Inflammatory macrophage treated with lipopolysaccharide for 4 hours (primary cell): ENCODE data around the gene PLCD1.
A peak's percentile ranks its signal among the peaks of the same experiment; 100 is the strongest.
"Not testable (repeated sequence)": the region's sequence is repeated elsewhere in the genome, so short reads cannot be mapped to it uniquely, and the experiment has no call there.

ENCODE experiments used
- DNase-seq: peaks from one replicate; pipeline ENCODE4 v3.0.0-alpha.2; 2020

The PLCD1 gene

GRCh38 chr3:38029400-38030125, at the start of gene PLCD1:
TSS of gene PLCD1 (minus strand) at chr3:38029642. CDS start at chr3:38029539, 103 bp downstream.
- DNase-seq, result peak; percentile 58

DNA sequence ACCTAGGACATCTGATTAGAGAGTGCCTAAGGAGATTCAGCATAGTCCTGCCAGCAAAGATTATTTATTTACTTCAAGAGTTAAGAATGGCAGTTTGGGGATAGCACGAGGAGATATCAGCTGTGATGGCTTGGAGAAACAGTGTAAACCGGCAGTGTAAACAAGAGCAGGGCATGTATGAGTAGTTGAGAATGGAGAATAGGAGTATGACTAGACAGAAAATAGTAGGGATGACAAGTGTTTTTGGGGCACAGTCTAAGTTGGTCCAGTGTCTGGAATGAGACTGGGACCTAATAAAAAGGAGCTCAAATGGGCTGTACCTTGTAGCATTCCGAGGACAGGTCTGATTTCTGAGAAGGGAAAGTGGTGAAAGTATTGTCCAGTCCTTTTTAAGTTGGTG, 47.6 kb upstream of the PLCD1 start:
- not testable (repeated sequence) for DNase-seq

- DNase-seq, result no peak
Observed at GRCh38 chr3:38070013-38070412, 40.6 kb upstream of the PLCD1 start.

- DNase-seq, result peak; percentile 47
Observed at GRCh38 chr3:38067508-38068233, 38.2 kb upstream of the PLCD1 start.

GRCh38 chr3:38064453-38064852, 35.0 kb upstream of the PLCD1 start:
- not testable (repeated sequence) for DNase-seq

DNA sequence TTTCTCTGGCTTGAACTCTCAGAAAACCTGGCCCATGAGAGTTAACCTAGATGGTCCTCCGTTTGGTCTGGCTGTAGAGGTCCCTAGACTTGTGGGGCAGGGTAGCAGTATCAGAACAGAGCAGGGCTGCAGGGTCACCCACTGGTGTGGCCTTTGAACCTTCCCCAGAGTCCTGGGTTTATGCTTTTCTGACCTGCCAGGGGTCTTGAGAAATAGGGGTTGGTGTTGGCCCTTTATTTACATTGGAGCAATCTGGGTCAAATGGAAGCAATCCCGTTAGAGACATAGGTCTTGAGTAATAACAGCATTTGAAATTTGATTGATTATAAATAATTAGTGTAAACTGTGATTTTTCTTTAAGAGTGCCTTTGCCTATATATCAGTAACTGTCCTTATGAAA, 33.4 kb upstream of the PLCD1 start:
- DNase-seq, result no peak

DNA sequence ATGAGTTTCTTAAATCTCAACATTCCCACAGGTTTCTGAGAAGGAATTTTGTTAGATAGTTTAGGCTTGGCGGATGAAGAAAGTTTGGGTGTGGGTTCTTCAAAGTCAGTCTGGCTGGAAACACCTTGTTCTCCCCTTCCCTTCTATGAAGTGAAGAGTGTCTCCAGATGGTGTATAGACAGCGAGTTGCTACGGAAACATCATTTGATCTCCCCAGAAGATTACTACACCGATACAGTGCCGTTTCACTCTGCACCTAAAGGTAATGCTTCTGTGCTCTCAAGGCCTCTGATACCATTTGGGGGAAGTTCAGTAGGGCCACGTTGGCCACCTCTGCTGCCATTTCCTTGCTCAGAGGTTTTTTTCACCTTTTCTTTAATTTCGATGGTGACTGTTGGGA, 30.1 kb upstream of the PLCD1 start:
- DNase-seq, result no peak

GRCh38 chr3:38059148-38059547, 29.7 kb upstream of the PLCD1 start:
- DNase-seq, result no peak

- no peak for DNase-seq
Observed at GRCh38 chr3:38054499-38055001, 25.1 kb upstream of the PLCD1 start.

DNA sequence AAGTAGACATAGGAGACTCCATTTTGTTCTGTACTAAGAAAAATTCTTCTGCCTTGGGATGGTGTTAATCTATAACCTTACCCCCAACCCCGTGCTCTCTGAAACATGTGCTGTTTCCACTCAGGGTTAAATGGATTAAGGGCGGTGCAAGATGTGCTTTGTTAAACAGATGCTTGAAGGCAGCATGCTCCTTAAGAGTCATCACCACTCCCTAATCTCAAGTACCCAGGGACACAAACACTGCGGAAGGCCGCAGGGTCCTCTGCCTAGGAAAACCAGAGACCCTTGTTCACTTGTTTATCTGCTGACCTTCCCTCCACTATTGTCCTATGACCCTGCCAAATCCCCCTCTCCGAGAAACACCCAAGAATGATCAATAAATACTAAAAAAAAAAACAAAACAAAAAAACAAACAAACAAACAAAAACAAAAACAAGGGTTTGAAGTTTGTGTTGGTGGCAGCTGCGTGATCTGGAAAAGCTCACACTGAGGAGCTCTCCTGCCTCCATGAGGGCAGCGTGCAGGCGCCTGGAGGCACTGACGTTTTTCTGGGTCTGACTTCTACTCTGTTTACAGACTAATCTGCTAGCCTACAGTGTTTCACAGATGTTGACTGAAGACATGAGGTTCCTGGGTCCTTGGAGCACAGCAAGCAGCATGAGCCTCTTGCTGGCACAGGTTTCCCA, 24.5 kb upstream of the PLCD1 start:
- not testable (repeated sequence) for DNase-seq

DNA sequence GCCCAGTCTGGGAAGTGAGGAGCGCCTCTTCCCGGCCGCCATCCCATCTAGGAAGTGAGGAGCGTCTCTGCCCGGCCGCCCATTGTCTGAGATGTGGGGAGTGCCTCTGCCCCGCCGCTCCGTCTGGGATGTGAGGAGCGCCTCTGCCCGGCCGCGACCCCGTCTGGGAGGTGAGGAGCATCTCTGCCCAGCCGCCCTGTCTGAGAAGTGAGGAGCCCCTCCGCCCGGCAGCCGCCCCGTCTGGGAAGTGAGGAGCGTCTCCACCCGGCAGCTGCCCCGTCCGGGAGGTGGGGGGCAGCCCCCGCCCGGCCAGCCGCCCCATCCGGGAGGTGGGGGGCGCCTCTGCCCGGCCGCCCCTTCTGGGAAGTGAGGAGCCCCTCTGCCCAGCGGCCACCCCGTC, 23.8 kb upstream of the PLCD1 start:
- not testable (repeated sequence) for DNase-seq

GRCh38 chr3:38051131-38051530, 21.7 kb upstream of the PLCD1 start:
- no peak for DNase-seq

- no peak for DNase-seq
Observed at GRCh38 chr3:38049358-38050126, 20.1 kb upstream of the PLCD1 start.

DNA sequence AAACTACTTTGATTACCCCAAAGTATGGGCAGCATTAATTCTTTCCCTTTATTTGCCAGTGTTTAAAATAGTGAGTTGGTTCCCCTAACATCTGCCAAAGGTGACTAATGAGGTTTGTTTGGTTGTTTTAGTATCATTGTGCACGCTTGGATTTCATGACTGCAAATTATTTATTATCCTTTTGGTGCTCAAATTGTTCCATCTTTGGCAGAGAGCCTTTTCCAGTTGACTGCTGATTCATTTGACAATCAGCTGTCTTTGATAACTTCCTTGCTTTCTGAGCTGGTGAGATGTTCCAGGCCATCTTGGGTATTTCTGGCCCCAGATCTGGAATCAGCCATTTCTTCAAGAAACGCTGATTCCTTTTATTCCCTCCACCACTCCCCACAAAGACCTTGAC, 18.5 kb upstream of the PLCD1 start:
- no peak for DNase-seq

GRCh38 chr3:38046821-38047220, 17.4 kb upstream of the PLCD1 start:
- DNase-seq, result no peak

DNA sequence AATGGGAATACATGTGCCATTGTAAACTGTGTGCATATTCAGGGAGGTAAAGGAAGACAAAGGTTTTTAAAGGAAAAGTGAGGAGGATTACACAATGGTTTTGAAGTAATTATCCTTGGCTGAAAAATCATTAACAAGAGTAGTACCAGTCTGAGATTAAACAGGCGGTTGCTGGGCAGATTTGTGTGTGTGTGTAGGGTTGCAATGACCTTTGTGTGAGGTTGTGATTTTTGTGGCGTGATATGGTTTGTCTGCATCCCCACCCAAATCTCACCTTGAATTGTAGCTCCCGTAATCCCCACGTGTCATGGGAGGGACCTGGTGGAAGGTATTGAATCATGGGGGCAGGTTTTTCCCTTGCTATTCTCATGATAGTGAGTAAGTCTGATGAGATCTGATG, 16.6 kb upstream of the PLCD1 start:
- DNase-seq, result no peak

DNA sequence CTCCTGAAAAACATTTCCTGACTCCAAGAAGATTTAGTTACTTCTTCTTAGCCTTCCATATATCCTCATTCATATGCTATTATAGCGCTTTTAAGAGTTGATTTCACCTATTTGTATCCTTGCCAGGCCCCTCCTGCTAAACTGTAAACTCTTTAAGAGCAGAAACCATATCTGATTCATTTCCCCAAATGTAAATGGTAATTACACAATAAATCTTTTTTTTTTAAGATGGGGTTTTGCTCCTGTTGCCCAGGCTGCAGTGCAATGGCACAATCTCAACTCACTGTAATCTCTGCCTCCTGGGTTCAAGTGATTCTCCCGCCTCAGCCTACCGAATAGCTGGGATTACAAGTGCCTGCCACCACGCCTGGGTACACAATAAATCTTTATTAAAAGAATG, 14.0 kb upstream of the PLCD1 start:
- peak; percentile 57 for DNase-seq

- DNase-seq, result no peak
Observed at GRCh38 chr3:38040401-38040800, 11.0 kb upstream of the PLCD1 start.

GRCh38 chr3:38039899-38040261, 10.4 kb upstream of the PLCD1 start:
- peak; percentile 85 for DNase-seq

- DNase-seq, result peak; percentile 87
Observed at GRCh38 chr3:38039101-38039898, 9.9 kb upstream of the PLCD1 start, which contains the start of gene DLEC1. TSS of gene DLEC1 (plus strand) at chr3:38039208. CDS start at chr3:38039226, 18 bp downstream.

GRCh38 chr3:38038447-38038911, 9.0 kb upstream of the PLCD1 start:
- peak; percentile 36 for DNase-seq

DNA sequence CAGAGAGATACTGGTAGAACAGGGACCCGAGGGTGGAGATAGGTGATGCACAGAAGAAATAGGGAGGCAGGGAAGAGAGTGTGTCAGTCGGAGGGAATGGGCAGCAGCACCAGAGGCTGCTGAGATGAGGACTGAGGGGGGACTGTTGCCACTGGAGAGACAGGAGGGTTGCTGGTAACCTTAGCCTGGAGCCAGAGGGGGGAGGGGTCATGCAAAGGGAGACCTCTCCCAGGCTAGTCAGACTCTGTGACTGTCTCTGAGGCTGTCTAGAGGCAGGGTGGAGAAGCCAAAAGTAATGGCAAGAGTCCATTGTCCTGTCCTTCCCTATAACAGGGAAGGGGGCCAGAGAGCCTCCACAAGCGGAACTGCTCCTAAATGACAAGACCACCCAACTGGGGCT, 7.5 kb upstream of the PLCD1 start:
- DNase-seq, result no peak
